Esophagus squamous epithelium (tissue), 5 donors: ENCODE measurements around the gene AMELY. TPM values are rescaled to one million over a fixed set of nuclear protein-coding genes. Genes with fewer than 3 reads are reported as not detected.
"Not testable (repeated sequence)": the region's sequence is repeated elsewhere in the genome, so short reads cannot be mapped to it uniquely, and the experiment has no call there.

Source experiments
- DNase-seq: peaks from one replicate; lab custom pipeline; 2025; lab: John Stamatoyannopoulos, UW
- H3K27ac ChIP-seq, 4 donors: fragments of 200-600 bp; sonication (generic); one replicate each; pipeline ENCODE4 v1.5.1; 2016 to 2019; ENCODE audit warnings: mild to moderate bottlenecking in 1 of 4
- H3K27me3 ChIP-seq, 4 donors: fragments of 200-600 bp; sonication (generic); 1 replicate in 3 of 4; 2 replicates in 1 of 4; pipeline versions ENCODE4 v1.5.1 to v1.6.0; 2017 to 2021; ENCODE audit warnings: antibody characterized with exemption in 1 of 4
- H3K36me3 ChIP-seq, 3 donors: fragments of 200-600 bp; sonication (generic); one replicate each; pipeline ENCODE4 v1.5.1; 2016 to 2019
- H3K4me1 ChIP-seq, 3 donors: fragments of 200-600 bp; sonication (generic); one replicate each; pipeline ENCODE4 v1.5.1; 2017 to 2019
- H3K4me3 ChIP-seq, 4 donors: fragments of 200-600 bp; sonication (generic); 1 replicate in 3 of 4; 2 replicates in 1 of 4; pipeline ENCODE4 v1.5.1; 2016 to 2019; ENCODE audit warnings: mild to moderate bottlenecking in 2 of 4, moderate library complexity in 1 of 4
- H3K9me3 ChIP-seq, 3 donors: fragments of 200-600 bp; sonication (generic); one replicate each; pipeline ENCODE4 v1.5.1; 2016 to 2019
- POLR2A ChIP-seq, 4 donors: fragments of 450-650 bp; IDR thresholded peaks; one replicate each; pipeline ENCODE4 v1.6.1; 2017; ENCODE audit warnings: antibody characterized with exemption in 4 of 4, mild to moderate bottlenecking in 4 of 4, moderate library complexity in 3 of 4
- WGBS, 2 donors: methylation state at CpG; one replicate each; pipeline ENCODE4 v1.1.5; 2018; 5-methylcytosine and 5-hydroxymethylcytosine counted together
- intact Hi-C: fragments of 100-400 bp; cut with DNase I; formaldehyde crosslinking; loops from one replicate; pipeline ENCODE4 v1.15.0; 2022
- total RNA-seq, 4 donors: library from RNA; depleted of rRNA; stranded (reverse); fragments of >200 nt; gene quantifications; one replicate each; pipeline ENCODE4 v1.1.0, GENCODE V29; 2016
- TF ChIP-seq, protein P1 (sequence below), 6 experiments: fragments of 450-650 bp in 4 of 6; fragments of 200-600 bp in 2 of 6; sonication (generic) in 2 of 6; IDR thresholded peaks; one replicate each; pipeline ENCODE4 v1.5.1; 2016 to 2019; ENCODE audit warnings: antibody characterized with exemption in 6 of 6, mild to moderate bottlenecking in 4 of 6, moderate library complexity in 4 of 6
- donor health status: DM: yes; HTN: yes; CAD: no.

AMELY gene
- total RNA-seq, 4 donors from 2014 or later: not detected

GRCh38 chrY:6910372-6911252, 940 bp downstream of the AMELY start, which contains the start of gene TBL1Y:
TBL1Y (plus strand) TSS chrY:6910697; CDS start chrY:7025085, 114,388 bp downstream.
- intact Hi-C loops: no loop called here
- peak within 1 kb of the TSS in 2 of 4 donors; percentile 49 to 54 for H3K4me3 ChIP-seq
- WGBS, 2 donors: no CpG with 5 or more reads among the region's 91 CpGs
- DNase-seq: no peak
- peaks cover 0 to 19% (median 0%) of the 10 kb centered on the region in 4 donors for H3K27me3 ChIP-seq
- peaks cover 0 to 22% (median 0%) of the 10 kb centered on the region in 3 donors for H3K4me1 ChIP-seq
- no peak for TF ChIP-seq POLR2A (IDR thresholded peaks at IDR 0.05)
- TF ChIP-seq, protein P1, sequence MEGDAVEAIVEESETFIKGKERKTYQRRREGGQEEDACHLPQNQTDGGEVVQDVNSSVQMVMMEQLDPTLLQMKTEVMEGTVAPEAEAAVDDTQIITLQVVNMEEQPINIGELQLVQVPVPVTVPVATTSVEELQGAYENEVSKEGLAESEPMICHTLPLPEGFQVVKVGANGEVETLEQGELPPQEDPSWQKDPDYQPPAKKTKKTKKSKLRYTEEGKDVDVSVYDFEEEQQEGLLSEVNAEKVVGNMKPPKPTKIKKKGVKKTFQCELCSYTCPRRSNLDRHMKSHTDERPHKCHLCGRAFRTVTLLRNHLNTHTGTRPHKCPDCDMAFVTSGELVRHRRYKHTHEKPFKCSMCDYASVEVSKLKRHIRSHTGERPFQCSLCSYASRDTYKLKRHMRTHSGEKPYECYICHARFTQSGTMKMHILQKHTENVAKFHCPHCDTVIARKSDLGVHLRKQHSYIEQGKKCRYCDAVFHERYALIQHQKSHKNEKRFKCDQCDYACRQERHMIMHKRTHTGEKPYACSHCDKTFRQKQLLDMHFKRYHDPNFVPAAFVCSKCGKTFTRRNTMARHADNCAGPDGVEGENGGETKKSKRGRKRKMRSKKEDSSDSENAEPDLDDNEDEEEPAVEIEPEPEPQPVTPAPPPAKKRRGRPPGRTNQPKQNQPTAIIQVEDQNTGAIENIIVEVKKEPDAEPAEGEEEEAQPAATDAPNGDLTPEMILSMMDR (IDR thresholded peaks at IDR 0.05): no peak
- H3K9me3 ChIP-seq: no peaks in the 10 kb centered on the region
- H3K36me3 ChIP-seq: no peaks in the 10 kb centered on the region
- peak within 1 kb of the TSS in 2 of 4 donors; percentile 52 to 54 for H3K27ac ChIP-seq

DNA sequence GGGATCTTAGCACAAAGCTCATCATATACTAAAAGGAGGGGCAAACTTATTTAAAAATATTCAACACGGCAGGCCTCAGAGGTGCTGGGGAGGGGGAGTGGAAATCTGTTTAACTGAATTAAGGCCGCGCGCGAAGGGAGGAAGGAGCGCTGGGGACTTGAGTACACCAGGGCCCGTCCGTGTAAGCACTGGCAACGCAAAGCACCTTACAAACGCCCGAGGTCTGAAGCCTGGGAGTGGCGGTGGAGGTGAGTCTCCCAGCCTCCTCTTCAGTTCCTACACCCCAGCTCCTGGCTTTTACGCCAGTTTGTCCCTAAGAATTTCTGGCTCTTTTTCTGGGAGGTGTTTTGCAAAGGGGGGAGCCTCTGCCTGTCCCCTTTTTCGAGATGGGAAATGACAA, 1.7 kb downstream of the AMELY start:
- Histone ChIP-seq H3K27ac (peak overlapping the region in 2 of 4 donors; percentile 52 to 54), H3K4me3 (peak overlapping the region in 2 of 4 donors; percentile 49 to 54), H3K4me1 (peaks cover 0 to 22% (median 0%) of the 10 kb centered on the region in 3 donors), H3K27me3 (peaks cover 0 to 19% (median 0%) of the 10 kb centered on the region in 4 donors), H3K9me3 (no peaks in the 10 kb centered on the region), H3K36me3 (no peaks in the 10 kb centered on the region)
- 0% methylated on average over 7 of the region's 14 CpGs; no CpG with 5 or more reads in 1 of the 2 donors for WGBS, 2 donors
- TF ChIP-seq, protein P1 (IDR thresholded peaks at IDR 0.05): no peak
- TF ChIP-seq POLR2A (IDR thresholded peaks at IDR 0.05): no peak
- intact Hi-C loops: no loop called here
- no peak for DNase-seq

- TF ChIP-seq, protein P1 (IDR thresholded peaks at IDR 0.05): peak in 1 of 6 experiments; percentile 14
- no peak for TF ChIP-seq POLR2A (IDR thresholded peaks at IDR 0.05)
- no peaks in the 10 kb centered on the region for H3K9me3 ChIP-seq
- no peaks in the 10 kb centered on the region for H3K36me3 ChIP-seq
- intact Hi-C loops: no loop called here
- H3K4me3 ChIP-seq: no peak overlapping the region
- DNase-seq: no peak
- peaks cover 0 to 22% (median 0%) of the 10 kb centered on the region in 3 donors for H3K4me1 ChIP-seq
- H3K27me3 ChIP-seq: peaks cover 0 to 19% (median 0%) of the 10 kb centered on the region in 4 donors
- no peak overlapping the region for H3K27ac ChIP-seq
- 0% methylated on average over 2 of the region's 14 CpGs; no CpG with 5 or more reads in 1 of the 2 donors for WGBS, 2 donors
Observed at GRCh38 chrY:6909118-6909521, 2.4 kb downstream of the AMELY start.

GRCh38 chrY:6908021-6908420, 3.5 kb downstream of the AMELY start:
- Histone ChIP-seq H3K27me3 (peaks cover 0 to 19% (median 0%) of the 10 kb centered on the region in 4 donors), H3K4me1 (peaks cover 0 to 22% (median 0%) of the 10 kb centered on the region in 3 donors)
- 54% methylated on average over 4 of the region's 6 CpGs; no CpG with 5 or more reads in 1 of the 2 donors for WGBS, 2 donors
- H3K36me3 ChIP-seq, H3K27ac ChIP-seq, H3K4me3 ChIP-seq, DNase-seq, H3K9me3 ChIP-seq, intact Hi-C loops: not testable (repeated sequence)

- H3K36me3 ChIP-seq: no peaks in the 10 kb centered on the region
- 20% methylated on average over 1 of the region's 1 CpG; no CpG with 5 or more reads in 1 of the 2 donors for WGBS, 2 donors
- peaks cover 0 to 19% (median 0%) of the 10 kb centered on the region in 4 donors for H3K27me3 ChIP-seq
- no peak for DNase-seq
- TF ChIP-seq POLR2A (IDR thresholded peaks at IDR 0.05): no peak
- TF ChIP-seq, protein P1 (IDR thresholded peaks at IDR 0.05): no peak
- no peak overlapping the region for H3K27ac ChIP-seq
- no peaks in the 10 kb centered on the region for H3K9me3 ChIP-seq
- peaks cover 0 to 22% (median 0%) of the 10 kb centered on the region in 3 donors for H3K4me1 ChIP-seq
- intact Hi-C loops: no loop called here
- H3K4me3 ChIP-seq: no peak overlapping the region
Observed at GRCh38 chrY:6907591-6907990, 4.0 kb downstream of the AMELY start.

- H3K4me3 ChIP-seq, H3K9me3 ChIP-seq, H3K4me1 ChIP-seq, H3K27me3 ChIP-seq, H3K27ac ChIP-seq, DNase-seq, H3K36me3 ChIP-seq, intact Hi-C loops: not testable (repeated sequence)
Observed at GRCh38 chrY:6902116-6902515, 9.4 kb downstream of the AMELY start.
